K562 (cell line): ENCODE data around the gene STK11. TPM values are rescaled to one million over a fixed set of nuclear protein-coding genes. Genes with fewer than 3 reads are reported as not detected.

Source experiments
- BRD9 ChIP-seq: fragments of 450-650 bp; IDR thresholded peaks from 2 replicates; pipeline ENCODE4 v1.6.1; 2018; ENCODE audit warnings: low read depth; ENCODE audit not compliant: partially characterized antibody
- CEBPG ChIP-seq, 3 experiments: fragments of 200-800 bp in 1 of 3; sonication (Bioruptor generic) in 1 of 3; sonication (generic) in 1 of 3; formaldehyde crosslinking in 1 of 3; IDR thresholded peaks in 2 of 3; conservative IDR thresholded peaks in 1 of 3; 2 replicates each; pipeline versions ENCODE4 v1.6.1 to v1.8.0; 2016 to 2022; ENCODE audit warnings: missing compliant biosample characterization in 2 of 3, missing genetic modification characterization in 2 of 3, mild to moderate bottlenecking in 1 of 3, missing genetic modification reagents in 1 of 3
- DNMT1 ChIP-seq: fragments of 450-650 bp; IDR thresholded peaks from 2 replicates; pipeline ENCODE4 v1.6.1; 2016; ENCODE audit warnings: antibody characterized with exemption, mild to moderate bottlenecking
- ETV5 ChIP-seq: sonication (generic); formaldehyde crosslinking; IDR thresholded peaks from 2 replicates; pipeline ENCODE4 v1.4.0; 2020; ENCODE audit warnings: low read depth, mild to moderate bottlenecking, missing genetic modification reagents
- HDAC1 ChIP-seq, 2 experiments: fragments of 450-650 bp; IDR thresholded peaks; 2 replicates each; pipeline ENCODE4 v1.6.1; 2016 to 2017; ENCODE audit warnings: inconsistent platforms in 1 of 2, mild to moderate bottlenecking in 1 of 2, moderate library complexity in 1 of 2
- HLTF ChIP-seq: fragments of 450-650 bp; IDR thresholded peaks from 2 replicates; pipeline ENCODE4 v1.6.1; 2016
- NFIC ChIP-seq: fragments of 450-650 bp; IDR thresholded peaks from 2 replicates; pipeline ENCODE4 v1.6.1; 2017; ENCODE audit warnings: mild to moderate bottlenecking, inconsistent platforms
- POLR2H ChIP-seq: IDR thresholded peaks from 2 replicates; pipeline ENCODE4 v1.6.1; 2016; ENCODE audit warnings: missing genetic modification characterization, low read depth, mild to moderate bottlenecking, control low read depth, missing compliant biosample characterization, moderate library complexity
- SMARCA5 ChIP-seq: fragments of 450-650 bp; IDR thresholded peaks from 2 replicates; pipeline ENCODE4 v1.6.1; 2016
- SMARCE1 ChIP-seq: fragments of 450-650 bp; IDR thresholded peaks from 2 replicates; pipeline ENCODE4 v1.7.1; 2016; ENCODE audit warnings: mild to moderate bottlenecking
- ZNF146 ChIP-seq: IDR thresholded peaks from one replicate; pipeline ENCODE4 v1.6.1; 2018; ENCODE audit warnings: missing compliant biosample characterization; ENCODE audit not compliant: unreplicated experiment
- ZNF224 ChIP-seq: sonication (generic); formaldehyde crosslinking; IDR thresholded peaks from 2 replicates; pipeline ENCODE4 v1.8.0; 2022; ENCODE audit warnings: mild to moderate bottlenecking, missing genetic modification reagents
- ZNF24 ChIP-seq: fragments of 450-650 bp; IDR thresholded peaks from 2 replicates; pipeline ENCODE4 v1.6.1; 2016
- polyA plus RNA-seq, 8 experiments: library from polyadenylated mRNA; depleted of rRNA in 4 of 8; stranded (reverse) in 5 of 8; unstranded in 3 of 8; fragments of >200 nt; fragmentation: Nextera tagmentation in 2 of 8; fragmentation: Illumina TruSeq in 1 of 8; extraction: Ambion mirVana in 2 of 8; extraction: Trizol in 1 of 8; gene quantifications; 2 replicates each; pipeline versions ENCODE4 v1.2.1 to v1.2.3, GENCODE V29; 2011 to 2014; ENCODE audit warnings: inconsistent platforms in 1 of 8, missing spikeins in 1 of 8
- total RNA-seq, 7 experiments: library from RNA; depleted of rRNA in 6 of 7; stranded (reverse); fragments of >200 nt in 6 of 7; fragmentation: Illumina TruSeq in 2 of 7; extraction: Trizol in 2 of 7; gene quantifications; 2 replicates each; pipeline versions ENCODE4 v1.2.1 to v1.2.3, GENCODE V29; 2011 to 2021; ENCODE audit warnings: low replicate concordance in 1 of 7
- TF ChIP-seq, protein P1 (sequence below): sonication (generic); formaldehyde crosslinking; IDR thresholded peaks from 2 replicates; pipeline ENCODE4 v1.8.0; 2022; ENCODE audit warnings: mild to moderate bottlenecking, missing genetic modification reagents
- TF ChIP-seq, protein P2 (sequence below): sonication (generic); formaldehyde crosslinking; IDR thresholded peaks from 2 replicates; pipeline ENCODE4 v1.8.1; 2023; ENCODE audit warnings: mild to moderate bottlenecking, missing genetic modification reagents
- TF ChIP-seq, protein P3 (sequence below): sonication (generic); formaldehyde crosslinking; IDR thresholded peaks from 2 replicates; pipeline ENCODE4 v1.8.1; 2023; ENCODE audit warnings: mild to moderate bottlenecking, missing genetic modification reagents
- TF ChIP-seq, protein P4 (sequence below), 2 experiments: fragments of 450-650 bp; IDR thresholded peaks; 2 replicates each; pipeline ENCODE4 v1.6.1; 2016

STK11 gene
- total and polyA plus RNA-seq, 9 of the 15 experiments (the other 6 are each of a cell fraction or from before 2014, with no cell fraction given) = 0.15 to 96.5 (median 31.7) TPM

DNA sequence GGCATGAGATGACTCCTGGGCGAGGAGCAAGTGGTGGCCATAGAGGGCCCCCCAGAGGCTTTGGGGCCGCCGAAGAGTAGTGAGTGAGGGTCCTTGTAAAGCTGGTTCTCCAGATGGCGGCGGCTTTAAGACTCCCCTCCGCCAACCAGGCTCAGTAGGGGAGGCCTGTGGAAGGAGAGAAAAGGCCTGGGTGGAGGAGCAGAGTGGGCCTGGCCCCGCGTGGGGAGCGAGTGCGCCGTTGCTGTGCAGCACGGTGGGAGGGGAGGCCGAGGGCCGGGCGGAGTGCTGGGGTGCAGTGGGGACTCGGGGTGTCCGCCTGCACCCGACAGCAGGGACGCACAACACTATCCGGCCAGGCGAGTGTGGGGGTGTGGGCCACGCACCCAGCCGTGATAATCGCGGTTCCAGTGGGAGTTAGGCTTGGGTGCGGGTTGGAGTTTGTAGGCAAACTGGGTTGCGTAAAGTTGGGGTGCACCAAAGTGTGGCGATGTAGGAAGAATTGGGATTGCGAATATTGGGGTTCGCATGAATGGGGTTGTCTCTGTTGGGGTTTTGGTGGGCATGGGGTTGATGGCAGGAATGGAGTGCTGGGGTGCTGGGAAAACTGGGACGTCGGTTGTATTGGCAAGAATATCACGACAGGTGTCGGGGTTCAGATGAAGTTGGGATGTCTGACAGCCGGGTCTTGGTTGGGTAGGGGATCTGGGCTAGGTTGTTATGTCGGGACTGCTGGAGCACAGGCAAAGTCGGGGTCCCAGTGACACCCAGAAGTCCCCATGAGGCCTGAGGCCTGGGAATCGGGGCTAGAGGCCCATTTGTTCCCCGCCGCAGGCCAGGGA, 62.9 kb downstream of the STK11 start (continued):
- TF ChIP-seq, protein P1, sequence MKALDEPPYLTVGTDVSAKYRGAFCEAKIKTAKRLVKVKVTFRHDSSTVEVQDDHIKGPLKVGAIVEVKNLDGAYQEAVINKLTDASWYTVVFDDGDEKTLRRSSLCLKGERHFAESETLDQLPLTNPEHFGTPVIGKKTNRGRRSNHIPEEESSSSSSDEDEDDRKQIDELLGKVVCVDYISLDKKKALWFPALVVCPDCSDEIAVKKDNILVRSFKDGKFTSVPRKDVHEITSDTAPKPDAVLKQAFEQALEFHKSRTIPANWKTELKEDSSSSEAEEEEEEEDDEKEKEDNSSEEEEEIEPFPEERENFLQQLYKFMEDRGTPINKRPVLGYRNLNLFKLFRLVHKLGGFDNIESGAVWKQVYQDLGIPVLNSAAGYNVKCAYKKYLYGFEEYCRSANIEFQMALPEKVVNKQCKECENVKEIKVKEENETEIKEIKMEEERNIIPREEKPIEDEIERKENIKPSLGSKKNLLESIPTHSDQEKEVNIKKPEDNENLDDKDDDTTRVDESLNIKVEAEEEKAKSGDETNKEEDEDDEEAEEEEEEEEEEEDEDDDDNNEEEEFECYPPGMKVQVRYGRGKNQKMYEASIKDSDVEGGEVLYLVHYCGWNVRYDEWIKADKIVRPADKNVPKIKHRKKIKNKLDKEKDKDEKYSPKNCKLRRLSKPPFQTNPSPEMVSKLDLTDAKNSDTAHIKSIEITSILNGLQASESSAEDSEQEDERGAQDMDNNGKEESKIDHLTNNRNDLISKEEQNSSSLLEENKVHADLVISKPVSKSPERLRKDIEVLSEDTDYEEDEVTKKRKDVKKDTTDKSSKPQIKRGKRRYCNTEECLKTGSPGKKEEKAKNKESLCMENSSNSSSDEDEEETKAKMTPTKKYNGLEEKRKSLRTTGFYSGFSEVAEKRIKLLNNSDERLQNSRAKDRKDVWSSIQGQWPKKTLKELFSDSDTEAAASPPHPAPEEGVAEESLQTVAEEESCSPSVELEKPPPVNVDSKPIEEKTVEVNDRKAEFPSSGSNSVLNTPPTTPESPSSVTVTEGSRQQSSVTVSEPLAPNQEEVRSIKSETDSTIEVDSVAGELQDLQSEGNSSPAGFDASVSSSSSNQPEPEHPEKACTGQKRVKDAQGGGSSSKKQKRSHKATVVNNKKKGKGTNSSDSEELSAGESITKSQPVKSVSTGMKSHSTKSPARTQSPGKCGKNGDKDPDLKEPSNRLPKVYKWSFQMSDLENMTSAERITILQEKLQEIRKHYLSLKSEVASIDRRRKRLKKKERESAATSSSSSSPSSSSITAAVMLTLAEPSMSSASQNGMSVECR (CRISPR knock-in tag) = 0 out of 2 replicates have a peak, but pooled peaks have one; percentile 24
- TF ChIP-seq, protein P2, sequence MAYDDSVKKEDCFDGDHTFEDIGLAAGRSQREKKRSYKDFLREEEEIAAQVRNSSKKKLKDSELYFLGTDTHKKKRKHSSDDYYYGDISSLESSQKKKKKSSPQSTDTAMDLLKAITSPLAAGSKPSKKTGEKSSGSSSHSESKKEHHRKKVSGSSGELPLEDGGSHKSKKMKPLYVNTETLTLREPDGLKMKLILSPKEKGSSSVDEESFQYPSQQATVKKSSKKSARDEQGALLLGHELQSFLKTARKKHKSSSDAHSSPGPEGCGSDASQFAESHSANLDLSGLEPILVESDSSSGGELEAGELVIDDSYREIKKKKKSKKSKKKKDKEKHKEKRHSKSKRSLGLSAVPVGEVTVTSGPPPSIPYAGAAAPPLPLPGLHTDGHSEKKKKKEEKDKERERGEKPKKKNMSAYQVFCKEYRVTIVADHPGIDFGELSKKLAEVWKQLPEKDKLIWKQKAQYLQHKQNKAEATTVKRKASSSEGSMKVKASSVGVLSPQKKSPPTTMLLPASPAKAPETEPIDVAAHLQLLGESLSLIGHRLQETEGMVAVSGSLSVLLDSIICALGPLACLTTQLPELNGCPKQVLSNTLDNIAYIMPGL (CRISPR knock-in tag) = peak; percentile 34; the same call in 1 of the 2 replicates
- TF ChIP-seq SMARCA5 = 0 out of 2 replicates have a peak, but pooled peaks have one; percentile 23
- no peak for TF ChIP-seq DNMT1
- peak; percentile 60 for TF ChIP-seq CEBPG (CRISPR knock-in tag; IDR thresholded peaks at IDR 0.05)
- TF ChIP-seq CEBPG (tag; conservative IDR thresholded peaks at IDR 0.05 in 1 of 2, IDR thresholded peaks at IDR 0.05 in 1 of 2) = no peak
- peak in 1 of 2 experiments; percentile 56; a peak in 1 of 4 replicates for TF ChIP-seq HDAC1 (IDR thresholded peaks at IDR 0.05)
- TF ChIP-seq POLR2H (tag) = no peak
- peak; percentile 6 for TF ChIP-seq ZNF146 (CRISPR knock-in tag)
- TF ChIP-seq ETV5 (CRISPR knock-in tag) = 0 out of 2 replicates have a peak, but pooled peaks have one; percentile 56
- TF ChIP-seq NFIC = 0 out of 2 replicates have a peak, but pooled peaks have one; percentile 22
- TF ChIP-seq SMARCE1 = 0 out of 2 replicates have a peak, but pooled peaks have one; percentile 10
- TF ChIP-seq, protein P3, sequence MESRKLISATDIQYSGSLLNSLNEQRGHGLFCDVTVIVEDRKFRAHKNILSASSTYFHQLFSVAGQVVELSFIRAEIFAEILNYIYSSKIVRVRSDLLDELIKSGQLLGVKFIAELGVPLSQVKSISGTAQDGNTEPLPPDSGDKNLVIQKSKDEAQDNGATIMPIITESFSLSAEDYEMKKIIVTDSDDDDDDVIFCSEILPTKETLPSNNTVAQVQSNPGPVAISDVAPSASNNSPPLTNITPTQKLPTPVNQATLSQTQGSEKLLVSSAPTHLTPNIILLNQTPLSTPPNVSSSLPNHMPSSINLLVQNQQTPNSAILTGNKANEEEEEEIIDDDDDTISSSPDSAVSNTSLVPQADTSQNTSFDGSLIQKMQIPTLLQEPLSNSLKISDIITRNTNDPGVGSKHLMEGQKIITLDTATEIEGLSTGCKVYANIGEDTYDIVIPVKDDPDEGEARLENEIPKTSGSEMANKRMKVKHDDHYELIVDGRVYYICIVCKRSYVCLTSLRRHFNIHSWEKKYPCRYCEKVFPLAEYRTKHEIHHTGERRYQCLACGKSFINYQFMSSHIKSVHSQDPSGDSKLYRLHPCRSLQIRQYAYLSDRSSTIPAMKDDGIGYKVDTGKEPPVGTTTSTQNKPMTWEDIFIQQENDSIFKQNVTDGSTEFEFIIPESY = peak; percentile 84
- TF ChIP-seq ZNF24 = 0 out of 2 replicates have a peak, but pooled peaks have one; percentile 27
- peak; percentile 68; the same call in 1 of the 2 replicates for TF ChIP-seq HLTF
- TF ChIP-seq, protein P4, sequence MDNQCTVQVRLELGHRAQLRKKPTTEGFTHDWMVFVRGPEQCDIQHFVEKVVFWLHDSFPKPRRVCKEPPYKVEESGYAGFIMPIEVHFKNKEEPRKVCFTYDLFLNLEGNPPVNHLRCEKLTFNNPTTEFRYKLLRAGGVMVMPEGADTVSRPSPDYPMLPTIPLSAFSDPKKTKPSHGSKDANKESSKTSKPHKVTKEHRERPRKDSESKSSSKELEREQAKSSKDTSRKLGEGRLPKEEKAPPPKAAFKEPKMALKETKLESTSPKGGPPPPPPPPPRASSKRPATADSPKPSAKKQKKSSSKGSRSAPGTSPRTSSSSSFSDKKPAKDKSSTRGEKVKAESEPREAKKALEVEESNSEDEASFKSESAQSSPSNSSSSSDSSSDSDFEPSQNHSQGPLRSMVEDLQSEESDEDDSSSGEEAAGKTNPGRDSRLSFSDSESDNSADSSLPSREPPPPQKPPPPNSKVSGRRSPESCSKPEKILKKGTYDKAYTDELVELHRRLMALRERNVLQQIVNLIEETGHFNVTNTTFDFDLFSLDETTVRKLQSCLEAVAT (IDR thresholded peaks at IDR 0.05) = 0 out of 4 replicates have a peak, but pooled peaks of 1 of the 2 experiments have one; percentile 46
- TF ChIP-seq BRD9 = peak; percentile 40
- no peak for TF ChIP-seq ZNF224 (CRISPR knock-in tag)
